HUES48 (cell line): ENCODE results near the gene KCNMA1.

ENCODE experiments used
- H3K27ac ChIP-seq: one replicate; pipeline ENCODE4 v1.7.0; 2013; ENCODE audit warnings: low read depth, low read length, inconsistent platforms
- H3K27me3 ChIP-seq: 2 replicates; pipeline ENCODE4 v1.6.1; 2013; ENCODE audit warnings: mild to moderate bottlenecking, low read length; ENCODE audit not compliant: control insufficient read depth, insufficient read depth
- H3K36me3 ChIP-seq: 2 replicates; pipeline ENCODE4 v1.6.1; 2013; ENCODE audit warnings: low read length; ENCODE audit not compliant: control insufficient read depth, insufficient read depth
- H3K4me1 ChIP-seq: 2 replicates; pipeline ENCODE4 v1.6.1; 2013; ENCODE audit warnings: mild to moderate bottlenecking, low read length; ENCODE audit not compliant: control insufficient read depth, insufficient read depth
- H3K4me3 ChIP-seq: 2 replicates; pipeline ENCODE4 v1.5.1; 2013; ENCODE audit warnings: mild to moderate bottlenecking, low read depth, low read length
- H3K9ac ChIP-seq: 2 replicates; pipeline ENCODE4 v1.6.1; 2013; ENCODE audit warnings: mild to moderate bottlenecking, low read depth, low read length, moderate library complexity
- H3K9me3 ChIP-seq: 2 replicates; pipeline ENCODE4 v1.6.1; 2013; ENCODE audit warnings: low read length; ENCODE audit not compliant: control insufficient read depth, insufficient read depth

KCNMA1 gene

DNA sequence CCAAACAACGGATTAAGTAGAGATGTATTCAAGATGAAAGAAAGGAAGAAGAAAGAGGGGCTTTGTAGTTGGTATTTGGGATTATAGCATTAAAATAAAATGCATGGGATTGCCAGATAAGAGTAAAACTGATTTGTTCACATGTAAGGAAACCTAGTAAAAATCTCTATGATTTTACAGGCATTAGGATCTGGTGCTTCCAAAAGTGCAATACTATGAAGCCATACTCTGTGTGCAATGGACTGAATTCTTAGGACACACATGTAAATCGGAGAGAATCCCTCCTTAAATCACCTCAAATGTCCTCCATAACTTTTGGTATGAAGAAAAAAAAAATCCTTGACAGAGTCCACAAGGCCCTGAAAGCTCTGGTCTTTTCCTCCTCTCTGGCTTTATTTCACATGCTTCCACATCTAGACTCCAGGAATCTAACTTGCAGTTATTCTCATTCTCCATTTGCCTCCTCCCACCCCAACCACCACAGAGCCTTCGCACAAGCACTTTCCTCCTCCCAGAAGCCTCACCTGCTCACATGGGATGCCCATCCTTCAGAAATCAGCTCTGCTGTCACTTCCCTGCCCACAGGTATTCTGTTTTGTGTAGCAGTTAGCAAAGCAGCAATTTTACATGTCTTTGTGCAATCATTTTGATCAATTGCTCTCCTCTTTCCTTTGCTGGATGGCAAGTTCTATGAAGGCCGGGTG, 378.3 kb downstream of the KCNMA1 start:
- Histone ChIP-seq H3K36me3 (no peaks in the 10 kb centered on the region), H3K9ac (no peak overlapping the region), H3K4me1 (no peaks in the 10 kb centered on the region), H3K4me3 (no peak overlapping the region), H3K27me3 (no peaks in the 10 kb centered on the region), H3K9me3 (no peaks in the 10 kb centered on the region), H3K27ac (no peak overlapping the region)

GRCh38 chr10:77256346-77256745, 381.3 kb downstream of the KCNMA1 start:
- no peaks in the 10 kb centered on the region for H3K36me3 ChIP-seq
- H3K9ac ChIP-seq, result no peak overlapping the region
- H3K4me3 ChIP-seq, result no peak overlapping the region
- H3K27ac ChIP-seq, result no peak overlapping the region
- no peaks in the 10 kb centered on the region for H3K27me3 ChIP-seq
- no peaks in the 10 kb centered on the region for H3K4me1 ChIP-seq
- no peaks in the 10 kb centered on the region for H3K9me3 ChIP-seq

GRCh38 chr10:77253556-77254064, 384.0 kb downstream of the KCNMA1 start:
- no peaks in the 10 kb centered on the region for H3K4me1 ChIP-seq
- no peaks in the 10 kb centered on the region for H3K36me3 ChIP-seq
- H3K9me3 ChIP-seq, result no peaks in the 10 kb centered on the region
- H3K4me3 ChIP-seq, result no peak overlapping the region
- H3K27ac ChIP-seq, result no peak overlapping the region
- H3K9ac ChIP-seq, result no peak overlapping the region
- H3K27me3 ChIP-seq, result no peaks in the 10 kb centered on the region

DNA sequence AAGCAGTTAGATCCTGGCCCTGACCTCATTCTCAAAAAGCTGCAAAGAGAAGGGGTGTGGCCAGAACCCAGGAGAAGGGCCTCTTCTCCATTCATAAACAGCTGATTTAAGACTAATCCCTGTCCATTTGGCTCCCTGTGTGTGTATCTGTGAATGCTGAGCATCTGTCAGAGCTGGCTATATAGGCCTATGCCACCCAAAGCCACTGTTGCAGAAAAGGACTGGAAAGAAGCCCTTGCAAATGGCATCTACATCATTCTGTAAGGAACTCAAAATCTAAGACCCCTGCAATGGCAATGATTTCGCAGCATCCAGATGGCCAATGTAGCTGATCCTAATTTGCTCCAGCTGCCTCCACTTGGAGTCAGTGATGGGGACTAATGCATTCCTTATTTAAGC, 384.5 kb downstream of the KCNMA1 start:
- no peak overlapping the region for H3K27ac ChIP-seq
- no peaks in the 10 kb centered on the region for H3K9me3 ChIP-seq
- H3K4me3 ChIP-seq, result no peak overlapping the region
- 0 out of 2 replicates have a peak, but pooled peaks cover under 1% of the 10 kb centered on the region for H3K4me1 ChIP-seq
- no peaks in the 10 kb centered on the region for H3K36me3 ChIP-seq
- H3K27me3 ChIP-seq, result no peaks in the 10 kb centered on the region
- no peak overlapping the region for H3K9ac ChIP-seq

- Histone ChIP-seq H3K4me1 (0 out of 2 replicates have a peak, but pooled peaks cover 3% of the 10 kb centered on the region), H3K36me3 (no peaks in the 10 kb centered on the region), H3K4me3 (no peak overlapping the region), H3K9ac (no peak overlapping the region), H3K27me3 (no peaks in the 10 kb centered on the region), H3K9me3 (no peaks in the 10 kb centered on the region), H3K27ac (no peak overlapping the region)
Observed at GRCh38 chr10:77252380-77253146, 385.0 kb downstream of the KCNMA1 start.

DNA sequence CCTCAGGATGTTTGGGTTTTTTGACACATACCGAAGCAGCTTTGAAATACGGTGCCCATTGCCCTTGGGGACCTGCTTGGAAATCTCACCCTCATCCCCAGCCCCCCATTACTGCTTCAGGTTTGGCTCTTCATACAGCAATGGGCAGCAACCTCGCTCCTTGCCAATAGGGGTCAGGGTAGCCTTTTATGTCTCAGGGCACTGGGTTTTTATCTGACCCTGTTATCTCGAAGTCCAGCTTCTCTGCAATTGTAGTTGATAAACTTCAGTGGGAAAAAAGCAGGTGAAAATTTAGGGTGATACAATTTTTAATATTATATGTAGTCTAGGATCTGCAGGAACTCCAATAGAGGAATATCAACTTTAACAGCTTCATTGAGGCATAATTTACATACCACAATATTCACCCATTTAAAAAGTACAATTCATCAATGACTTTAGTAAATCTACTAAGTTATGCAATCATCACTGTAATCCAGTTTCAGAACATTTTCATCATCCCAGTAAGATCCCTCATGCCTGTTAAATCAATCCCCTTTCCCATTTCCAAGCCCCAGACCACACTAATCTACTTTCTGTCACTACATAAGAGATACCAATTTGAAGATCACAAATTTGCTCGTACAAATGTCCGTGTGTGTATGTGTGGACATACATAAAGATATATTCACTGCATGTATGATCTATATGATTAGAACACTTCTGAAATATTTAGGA, 386.2 kb downstream of the KCNMA1 start:
- Histone ChIP-seq H3K4me1 (0 out of 2 replicates have a peak, but pooled peaks cover 3% of the 10 kb centered on the region), H3K27ac (no peak overlapping the region), H3K36me3 (no peaks in the 10 kb centered on the region), H3K27me3 (no peaks in the 10 kb centered on the region), H3K9ac (no peak overlapping the region), H3K9me3 (no peaks in the 10 kb centered on the region), H3K4me3 (no peak overlapping the region)

- Histone ChIP-seq H3K27ac (no peak overlapping the region), H3K4me3 (no peak overlapping the region), H3K9ac (no peak overlapping the region), H3K27me3 (no peaks in the 10 kb centered on the region), H3K9me3 (no peaks in the 10 kb centered on the region), H3K4me1 (0 out of 2 replicates have a peak, but pooled peaks cover 3% of the 10 kb centered on the region), H3K36me3 (no peaks in the 10 kb centered on the region)
Observed at GRCh38 chr10:77249901-77250459, 387.6 kb downstream of the KCNMA1 start.

- Histone ChIP-seq H3K9ac (no peak overlapping the region), H3K36me3 (no peaks in the 10 kb centered on the region), H3K9me3 (no peaks in the 10 kb centered on the region), H3K4me3 (no peak overlapping the region), H3K27me3 (no peaks in the 10 kb centered on the region), H3K4me1 (0 out of 2 replicates have a peak, but pooled peaks cover 3% of the 10 kb centered on the region), H3K27ac (no peak overlapping the region)
Observed at GRCh38 chr10:77248104-77248790, 389.4 kb downstream of the KCNMA1 start.

- Histone ChIP-seq H3K9ac (no peak overlapping the region), H3K4me3 (no peak overlapping the region), H3K36me3 (no peaks in the 10 kb centered on the region), H3K27ac (no peak overlapping the region), H3K4me1 (0 out of 2 replicates have a peak, but pooled peaks cover 3% of the 10 kb centered on the region), H3K27me3 (no peaks in the 10 kb centered on the region), H3K9me3 (no peaks in the 10 kb centered on the region)
Observed at GRCh38 chr10:77247031-77247990, 390.3 kb downstream of the KCNMA1 start.
